ENCODE data around the gene OMP.

DNA sequence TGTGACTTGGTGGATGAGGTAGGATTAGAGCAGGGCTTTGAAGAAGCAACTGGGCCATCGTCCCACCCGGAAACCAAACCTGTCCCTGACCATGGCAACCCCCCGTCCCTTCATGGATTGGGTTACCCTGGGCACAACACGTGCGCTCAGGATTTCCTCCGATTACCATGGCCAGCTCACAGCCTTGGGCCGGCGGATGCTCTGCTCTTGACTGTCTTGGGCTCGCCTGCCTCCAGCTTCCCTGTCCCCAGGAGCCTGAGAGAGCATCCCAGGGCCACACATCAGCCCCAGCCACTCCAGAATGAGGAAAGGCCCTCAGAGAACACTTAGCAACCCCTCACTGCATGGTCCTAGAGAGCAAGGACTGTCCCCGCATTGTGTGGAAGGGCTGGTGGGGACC is 48.2 kb downstream of the OMP start:
- TF ChIP-seq, protein P1, sequence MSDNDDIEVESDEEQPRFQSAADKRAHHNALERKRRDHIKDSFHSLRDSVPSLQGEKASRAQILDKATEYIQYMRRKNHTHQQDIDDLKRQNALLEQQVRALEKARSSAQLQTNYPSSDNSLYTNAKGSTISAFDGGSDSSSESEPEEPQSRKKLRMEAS (IDR thresholded peaks at IDR 0.05; ENCODE audit: insufficient read depth, insufficient read length), result no peak
- TF ChIP-seq, protein P2, sequence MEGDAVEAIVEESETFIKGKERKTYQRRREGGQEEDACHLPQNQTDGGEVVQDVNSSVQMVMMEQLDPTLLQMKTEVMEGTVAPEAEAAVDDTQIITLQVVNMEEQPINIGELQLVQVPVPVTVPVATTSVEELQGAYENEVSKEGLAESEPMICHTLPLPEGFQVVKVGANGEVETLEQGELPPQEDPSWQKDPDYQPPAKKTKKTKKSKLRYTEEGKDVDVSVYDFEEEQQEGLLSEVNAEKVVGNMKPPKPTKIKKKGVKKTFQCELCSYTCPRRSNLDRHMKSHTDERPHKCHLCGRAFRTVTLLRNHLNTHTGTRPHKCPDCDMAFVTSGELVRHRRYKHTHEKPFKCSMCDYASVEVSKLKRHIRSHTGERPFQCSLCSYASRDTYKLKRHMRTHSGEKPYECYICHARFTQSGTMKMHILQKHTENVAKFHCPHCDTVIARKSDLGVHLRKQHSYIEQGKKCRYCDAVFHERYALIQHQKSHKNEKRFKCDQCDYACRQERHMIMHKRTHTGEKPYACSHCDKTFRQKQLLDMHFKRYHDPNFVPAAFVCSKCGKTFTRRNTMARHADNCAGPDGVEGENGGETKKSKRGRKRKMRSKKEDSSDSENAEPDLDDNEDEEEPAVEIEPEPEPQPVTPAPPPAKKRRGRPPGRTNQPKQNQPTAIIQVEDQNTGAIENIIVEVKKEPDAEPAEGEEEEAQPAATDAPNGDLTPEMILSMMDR (IDR thresholded peaks at IDR 0.05; ENCODE audit: extremely low read depth in 1 of 2, insufficient read depth in 1 of 2, low read depth in 1 of 2, low read length in 2 of 2), result no peak
- TF ChIP-seq POLR2A (IDR thresholded peaks at IDR 0.05; ENCODE audit: low read depth, low read length), result no peak
- no peak for TF ChIP-seq EZH2 (IDR thresholded peaks at IDR 0.05; ENCODE audit: borderline replicate concordance, low read depth, low read length, severe bottlenecking)
- no peak for TF ChIP-seq FOS (IDR thresholded peaks at IDR 0.05; ENCODE audit: borderline replicate concordance, insufficient read depth, low read length)
- TF ChIP-seq POLR2AphosphoS5 (IDR thresholded peaks at IDR 0.05; ENCODE audit: insufficient read depth, low read depth, low read length), result no peak
- TF ChIP-seq GATA2 (IDR thresholded peaks at IDR 0.05; ENCODE audit: insufficient read depth, insufficient read length, low read depth, low read length), result no peak

All from endothelial cell of umbilical vein (primary cell).